Neuronal stem cell (in vitro differentiated cells): ENCODE results near the gene SMNDC1.

Experiments
- DNase-seq: peaks from one replicate; pipeline ENCODE4 v3.0.0-alpha.2; 2013; ENCODE audit warnings: low spot score
- H2AFZ ChIP-seq: one replicate; pipeline ENCODE4 v1.6.1; 2013; ENCODE audit warnings: mild to moderate bottlenecking, low read length, inconsistent platforms
- H2AK5ac ChIP-seq: 2 replicates; pipeline ENCODE4 v1.6.1; 2013; ENCODE audit warnings: low read depth, mild to moderate bottlenecking, inconsistent platforms, low read length, moderate library complexity, mixed read lengths
- H2BK120ac ChIP-seq: 2 replicates; pipeline ENCODE4 v1.6.1; 2013; ENCODE audit warnings: low read depth, mild to moderate bottlenecking, inconsistent platforms, low read length, moderate library complexity, mixed read lengths
- H2BK12ac ChIP-seq: one replicate; pipeline ENCODE4 v1.6.1; 2013; ENCODE audit warnings: low read length, inconsistent platforms
- H2BK15ac ChIP-seq: 2 replicates; pipeline ENCODE4 v1.6.1; 2013; ENCODE audit warnings: mild to moderate bottlenecking, low read length, inconsistent platforms, mixed read lengths
- H2BK5ac ChIP-seq: one replicate; pipeline ENCODE4 v1.6.1; 2013; ENCODE audit warnings: inconsistent platforms, mild to moderate bottlenecking, low read length, moderate library complexity
- H3K14ac ChIP-seq: one replicate; pipeline ENCODE4 v1.6.1; 2013; ENCODE audit warnings: low read length, inconsistent platforms
- H3K18ac ChIP-seq: 2 replicates; pipeline ENCODE4 v1.6.1; 2013; ENCODE audit warnings: low read length, inconsistent platforms
- H3K23ac ChIP-seq: 2 replicates; pipeline ENCODE4 v1.6.1; 2013; ENCODE audit warnings: low read depth, mild to moderate bottlenecking, mixed read lengths, low read length, inconsistent platforms; ENCODE audit not compliant: poor library complexity
- H3K27ac ChIP-seq: replicated peaks from 3 replicates; pipeline ENCODE4 v1.5.1; 2013; ENCODE audit warnings: low read length, inconsistent platforms
- H3K27me3 ChIP-seq, 3 experiments: 2 replicates each; pipeline ENCODE4 v1.6.1; 2013; ENCODE audit warnings: low read length in 3 of 3, mild to moderate bottlenecking in 2 of 3, inconsistent platforms in 1 of 3, low read depth in 1 of 3, mixed read lengths in 1 of 3, moderate library complexity in 1 of 3; ENCODE audit not compliant: control insufficient read depth in 3 of 3, insufficient read depth in 3 of 3
- H3K36me3 ChIP-seq, 2 donors: replicated peaks in 1 of 2; 2 replicates each; pipeline ENCODE4 v1.6.1; 2013; ENCODE audit warnings: low read length in 2 of 2; ENCODE audit not compliant: control insufficient read depth in 2 of 2, insufficient read depth in 2 of 2
- H3K4ac ChIP-seq: 2 replicates; pipeline ENCODE4 v1.6.1; 2013; ENCODE audit warnings: inconsistent platforms, mild to moderate bottlenecking, low read length, moderate library complexity
- H3K4me1 ChIP-seq, 2 donors: 1 replicate in 1 of 2; 2 replicates in 1 of 2; pipeline ENCODE4 v1.6.1; 2013; ENCODE audit warnings: low read length in 2 of 2, low read depth in 1 of 2; ENCODE audit not compliant: control insufficient read depth in 2 of 2, insufficient read depth in 1 of 2
- H3K4me2 ChIP-seq: one replicate; pipeline ENCODE4 v1.6.1; 2013; ENCODE audit warnings: mild to moderate bottlenecking, low read length, inconsistent platforms; ENCODE audit not compliant: insufficient read depth, poor library complexity, severe bottlenecking
- H3K4me3 ChIP-seq, 2 donors: 2 replicates each; pipeline ENCODE4 v1.5.1; 2013; ENCODE audit warnings: low read length in 2 of 2, mild to moderate bottlenecking in 2 of 2, inconsistent platforms in 1 of 2, moderate library complexity in 1 of 2
- H3K79me1 ChIP-seq: one replicate; pipeline ENCODE4 v1.6.1; 2013; ENCODE audit warnings: low read depth, mild to moderate bottlenecking, inconsistent platforms, low read length, moderate library complexity
- H3K9ac ChIP-seq: one replicate; pipeline ENCODE4 v1.6.1; 2013; ENCODE audit warnings: mild to moderate bottlenecking, low read depth, low read length, inconsistent platforms; ENCODE audit not compliant: poor library complexity
- H3K9me3 ChIP-seq, 2 donors: replicated peaks in 1 of 2; 2 replicates each; pipeline versions ENCODE3 to v1.6.1; 2013; ENCODE audit warnings: low read length in 2 of 2, mild to moderate bottlenecking in 2 of 2, inconsistent platforms in 1 of 2, low read depth in 1 of 2, mixed read lengths in 1 of 2, moderate library complexity in 1 of 2; ENCODE audit not compliant: control insufficient read depth in 2 of 2, insufficient read depth in 1 of 2
- H4K8ac ChIP-seq: one replicate; pipeline ENCODE4 v1.6.1; 2013; ENCODE audit warnings: low read depth, mild to moderate bottlenecking, inconsistent platforms, low read length, moderate library complexity
- H4K91ac ChIP-seq: one replicate; pipeline ENCODE4 v1.6.1; 2013; ENCODE audit warnings: low read length, low read depth, mild to moderate bottlenecking, inconsistent platforms; ENCODE audit not compliant: poor library complexity
- WGBS, 2 donors: extraction: QIAGEN DNeasy Blood & Tissue Kit; methylation state at CpG; one replicate each; pipeline ENCODE4 v1.1.7; 2013; ENCODE audit warnings: missing lambda C conversion rate in 2 of 2, mixed read lengths in 1 of 2; ENCODE audit not compliant: insufficient read length in 2 of 2, insufficient replicate concordance in 1 of 2; ENCODE audit errors: extremely low coverage in 2 of 2; 5-methylcytosine and 5-hydroxymethylcytosine counted together

Gene SMNDC1

GRCh38 chr10:110269374-110270318 lies 35.1 kb downstream of the SMNDC1 start:
- no peaks in the 10 kb centered on the region for H3K79me1 ChIP-seq
- no peak overlapping the region for H3K14ac ChIP-seq
- H2BK12ac ChIP-seq: no peak overlapping the region
- H3K18ac ChIP-seq: no peak overlapping the region
- no peak overlapping the region for H2BK120ac ChIP-seq
- no peak overlapping the region for H3K23ac ChIP-seq
- H3K4me3 ChIP-seq: no peak overlapping the region
- H4K91ac ChIP-seq: no peak overlapping the region
- H3K27ac ChIP-seq: no peak overlapping the region
- H3K27me3 ChIP-seq: no peaks in the 10 kb centered on the region
- H2BK5ac ChIP-seq: no peak overlapping the region
- H2AK5ac ChIP-seq: no peak overlapping the region
- no peak overlapping the region for H4K8ac ChIP-seq
- no peak overlapping the region for H2BK15ac ChIP-seq
- no peak overlapping the region for H2AFZ ChIP-seq
- no peaks in the 10 kb centered on the region for H3K9me3 ChIP-seq
- H3K4ac ChIP-seq: no peak overlapping the region
- no peak overlapping the region for H3K9ac ChIP-seq
- no peak for DNase-seq
- H3K4me1 ChIP-seq: no peaks in the 10 kb centered on the region
- no CpG with 5 or more reads among the region's 4 CpGs for WGBS, 2 donors
- no peaks in the 10 kb centered on the region for H3K36me3 ChIP-seq
- no peak overlapping the region for H3K4me2 ChIP-seq

DNA sequence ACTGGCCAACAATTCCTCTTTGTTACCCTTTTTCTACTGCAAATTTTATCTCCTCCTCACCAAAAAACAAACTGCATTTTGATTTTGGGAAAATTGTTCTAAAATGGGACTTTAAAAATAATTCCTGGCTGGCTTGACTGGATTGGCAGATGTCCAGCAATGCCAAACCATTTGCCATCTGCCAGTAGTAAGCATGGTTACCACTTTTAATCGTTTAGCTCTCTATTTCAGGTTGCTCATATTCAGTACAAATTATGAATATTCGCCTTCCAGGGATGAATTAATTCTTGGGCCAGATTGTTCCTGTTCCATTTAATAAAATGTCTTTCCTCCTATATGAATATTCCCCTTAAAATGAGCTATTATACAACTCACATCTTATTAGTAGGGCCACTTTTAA lies 35.7 kb downstream of the SMNDC1 start:
- no peak overlapping the region for H3K4me2 ChIP-seq
- H3K14ac ChIP-seq: no peak overlapping the region
- no peaks in the 10 kb centered on the region for H3K4me1 ChIP-seq
- H4K91ac ChIP-seq: no peak overlapping the region
- no peak overlapping the region for H3K9ac ChIP-seq
- WGBS, 2 donors: no CpG with 5 or more reads among the region's 2 CpGs
- no peak overlapping the region for H2AFZ ChIP-seq
- no peaks in the 10 kb centered on the region for H3K27me3 ChIP-seq
- H4K8ac ChIP-seq: no peak overlapping the region
- H3K23ac ChIP-seq: no peak overlapping the region
- H2BK12ac ChIP-seq: no peak overlapping the region
- no peak overlapping the region for H3K27ac ChIP-seq
- no peaks in the 10 kb centered on the region for H3K9me3 ChIP-seq
- DNase-seq: no peak
- H3K4me3 ChIP-seq: no peak overlapping the region
- no peak overlapping the region for H3K18ac ChIP-seq
- H2BK5ac ChIP-seq: no peak overlapping the region
- no peak overlapping the region for H2BK15ac ChIP-seq
- no peaks in the 10 kb centered on the region for H3K79me1 ChIP-seq
- no peak overlapping the region for H3K4ac ChIP-seq
- H2AK5ac ChIP-seq: no peak overlapping the region
- no peak overlapping the region for H2BK120ac ChIP-seq
- H3K36me3 ChIP-seq: no peaks in the 10 kb centered on the region

DNA sequence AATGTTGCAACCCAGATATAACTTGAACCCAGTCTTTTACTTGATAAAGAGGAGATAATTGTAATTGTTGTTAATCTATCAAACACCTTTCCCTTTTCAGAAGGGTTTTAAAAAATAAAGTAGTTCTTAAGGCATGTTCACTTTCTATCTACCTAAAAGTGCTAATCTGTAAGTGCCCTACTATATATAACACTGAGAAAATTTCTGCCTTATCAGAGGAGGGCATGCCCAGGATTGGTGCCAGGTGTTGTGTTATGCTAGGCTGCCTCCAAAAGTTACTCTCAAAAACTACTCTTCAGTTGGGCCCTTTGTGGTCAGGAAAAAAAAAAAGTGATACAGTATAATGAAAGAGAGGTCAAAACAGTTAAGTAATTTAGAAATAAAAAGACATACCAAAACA lies 36.3 kb downstream of the SMNDC1 start:
- Histone ChIP-seq H3K4me2 (no peak overlapping the region), H3K4me1 (no peaks in the 10 kb centered on the region), H2BK120ac (no peak overlapping the region), H4K8ac (no peak overlapping the region), H2BK5ac (no peak overlapping the region), H2AFZ (no peak overlapping the region), H3K9me3 (no peaks in the 10 kb centered on the region), H3K27me3 (no peaks in the 10 kb centered on the region), H2BK12ac (no peak overlapping the region), H3K36me3 (peaks cover 0 to 4% of the 10 kb centered on the region in 2 donors), H3K27ac (no peak overlapping the region), H2BK15ac (no peak overlapping the region), H3K79me1 (no peaks in the 10 kb centered on the region), H2AK5ac (no peak overlapping the region), H4K91ac (no peak overlapping the region), H3K18ac (no peak overlapping the region), H3K9ac (no peak overlapping the region), H3K4me3 (no peak overlapping the region), H3K14ac (no peak overlapping the region), H3K4ac (no peak overlapping the region), H3K23ac (no peak overlapping the region)
- no peak for DNase-seq

DNA sequence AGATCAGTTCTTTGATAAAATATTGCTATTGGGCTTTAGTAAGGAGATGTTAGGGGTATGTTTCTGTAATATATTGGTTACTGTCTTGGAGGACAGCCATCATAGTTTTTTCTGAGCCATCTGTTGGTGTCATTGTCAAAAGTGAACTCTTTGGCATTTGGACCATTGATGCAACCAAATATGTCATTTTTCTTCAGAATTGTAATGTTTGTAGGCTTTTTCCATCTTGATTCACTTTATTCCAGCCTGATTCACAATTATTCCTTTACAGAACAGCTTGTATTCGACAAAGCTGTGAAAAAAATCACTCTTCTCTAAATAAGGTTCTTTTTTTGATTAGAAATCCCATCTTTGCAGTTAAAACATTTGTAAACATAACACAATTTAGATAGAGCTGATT lies 37.4 kb downstream of the SMNDC1 start:
- Histone ChIP-seq H3K4me2 (no peak overlapping the region), H2AFZ (no peak overlapping the region), H3K4me3 (no peak overlapping the region), H2BK15ac (no peak overlapping the region), H3K36me3 (peaks cover 0 to 4% of the 10 kb centered on the region in 2 donors), H3K27ac (no peak overlapping the region), H3K9ac (no peak overlapping the region), H2BK5ac (no peak overlapping the region), H4K91ac (no peak overlapping the region), H3K4ac (no peak overlapping the region), H2BK12ac (no peak overlapping the region), H2AK5ac (no peak overlapping the region), H3K27me3 (no peaks in the 10 kb centered on the region), H4K8ac (no peak overlapping the region), H3K4me1 (no peaks in the 10 kb centered on the region), H2BK120ac (no peak overlapping the region), H3K18ac (no peak overlapping the region), H3K9me3 (no peaks in the 10 kb centered on the region), H3K79me1 (no peaks in the 10 kb centered on the region), H3K23ac (no peak overlapping the region), H3K14ac (no peak overlapping the region)
- DNase-seq: no peak
- WGBS, 2 donors: no CpG with 5 or more reads among the region's 1 CpG
